HG03342 (cell line): ENCODE data around the gene DGKD.

Source experiments
- ATAC-seq: cut with Tn5 transposase; IDR thresholded peaks from one replicate; pipeline ENCODE4 v1.9.1; 2021; ENCODE audit warnings: mild to moderate bottlenecking, moderate library complexity; ENCODE audit not compliant: unreplicated experiment

Gene DGKD

GRCh38 chr2:233456111-233456510, 101.8 kb downstream of the DGKD start:
- no peak for ATAC-seq

- no peak for ATAC-seq
Measured at GRCh38 chr2:233456934-233457333, 102.6 kb downstream of the DGKD start.

DNA sequence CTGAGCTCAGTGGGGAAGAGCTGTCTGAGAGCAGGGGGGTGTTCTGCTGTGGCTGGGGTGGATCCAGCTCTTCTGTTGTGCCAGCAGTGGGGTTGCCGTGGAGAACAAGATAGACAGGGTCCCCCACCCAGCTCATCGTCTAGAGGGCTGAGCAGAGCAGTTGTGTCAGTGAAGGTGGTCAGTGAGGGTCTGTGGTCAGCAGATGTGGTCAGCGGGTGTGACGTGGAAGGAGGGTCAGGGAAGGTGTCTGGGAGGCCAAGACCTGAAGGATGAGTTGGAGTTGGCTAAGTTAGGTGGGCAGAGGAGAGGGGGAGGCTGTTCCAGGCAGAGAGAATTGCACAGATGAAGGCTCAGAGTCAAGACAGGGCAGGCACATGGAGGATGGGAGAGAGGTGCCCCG, 103.1 kb downstream of the DGKD start:
- no peak for ATAC-seq

DNA sequence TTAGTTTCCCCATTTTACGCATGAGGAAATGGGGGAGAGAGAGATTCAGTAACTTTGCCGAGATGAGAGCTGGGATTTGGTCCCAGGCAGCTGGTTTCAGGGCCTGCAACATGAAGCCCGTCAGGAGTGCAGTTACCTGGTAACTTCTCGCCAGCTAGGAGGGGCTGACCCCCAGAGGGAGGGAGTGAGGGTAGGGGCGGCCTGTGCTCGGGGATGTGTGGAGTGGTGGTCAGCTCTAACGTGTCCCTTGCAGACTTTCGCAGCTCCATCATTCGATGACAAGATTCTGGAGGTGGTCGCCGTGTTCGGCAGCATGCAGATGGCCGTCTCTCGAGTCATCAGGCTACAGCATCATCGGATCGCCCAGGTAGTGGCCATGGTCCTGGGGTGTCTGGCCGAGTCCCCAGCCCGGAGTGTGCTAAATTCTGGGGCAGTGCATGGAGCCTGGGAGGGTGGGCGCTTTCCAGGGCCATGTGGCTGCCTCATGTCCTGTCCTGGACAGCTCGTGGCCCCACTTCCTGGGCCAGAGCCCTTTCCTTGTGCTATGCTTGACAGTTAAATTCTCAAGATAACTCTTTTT, 103.8 kb downstream of the DGKD start:
- ATAC-seq = no peak

GRCh38 chr2:233458826-233459225, 104.5 kb downstream of the DGKD start:
- ATAC-seq = no peak

GRCh38 chr2:233459426-233459825, 105.1 kb downstream of the DGKD start:
- no peak for ATAC-seq

- ATAC-seq = no peak
Measured at GRCh38 chr2:233460726-233461441, 106.6 kb downstream of the DGKD start.

GRCh38 chr2:233461481-233461891, 107.2 kb downstream of the DGKD start:
- no peak for ATAC-seq

- no peak for ATAC-seq
Measured at GRCh38 chr2:233462202-233462785, 108.0 kb downstream of the DGKD start.

DNA sequence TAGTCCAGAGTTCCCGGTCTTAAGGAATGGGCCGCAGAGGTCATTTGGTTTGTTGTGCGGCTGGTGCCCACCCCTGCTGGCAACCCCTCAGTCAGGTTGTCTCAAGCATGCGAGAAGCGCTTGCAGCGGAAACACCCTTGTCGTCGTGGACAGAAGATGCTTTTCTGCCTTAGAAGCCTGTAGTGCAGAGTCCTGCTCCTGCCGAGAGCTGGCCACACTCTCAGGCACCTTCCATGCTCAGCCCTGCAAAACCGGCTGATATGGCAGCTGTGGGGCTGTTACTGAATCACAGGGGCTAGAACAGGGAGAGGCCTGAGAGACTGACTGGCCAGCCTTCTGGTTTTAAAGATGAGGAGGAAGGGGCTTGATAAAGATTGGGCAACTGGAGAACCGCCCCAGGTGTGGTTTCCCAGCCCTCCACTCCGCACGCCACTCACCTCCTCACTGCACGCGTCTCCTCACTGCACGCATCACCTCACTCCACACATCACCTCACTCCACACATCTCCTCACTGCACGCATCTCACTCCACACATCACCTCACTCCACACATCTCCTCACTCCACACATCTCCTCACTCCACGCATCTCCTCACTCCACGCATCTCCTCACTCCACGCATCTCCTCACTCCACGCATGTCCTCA, 108.7 kb downstream of the DGKD start:
- ATAC-seq = no peak

- ATAC-seq = no peak
Measured at GRCh38 chr2:233463586-233463985, 109.3 kb downstream of the DGKD start.

- ATAC-seq = no peak
Measured at GRCh38 chr2:233464056-233464455, 109.8 kb downstream of the DGKD start.

GRCh38 chr2:233464531-233465240, 110.4 kb downstream of the DGKD start:
- ATAC-seq = no peak

DNA sequence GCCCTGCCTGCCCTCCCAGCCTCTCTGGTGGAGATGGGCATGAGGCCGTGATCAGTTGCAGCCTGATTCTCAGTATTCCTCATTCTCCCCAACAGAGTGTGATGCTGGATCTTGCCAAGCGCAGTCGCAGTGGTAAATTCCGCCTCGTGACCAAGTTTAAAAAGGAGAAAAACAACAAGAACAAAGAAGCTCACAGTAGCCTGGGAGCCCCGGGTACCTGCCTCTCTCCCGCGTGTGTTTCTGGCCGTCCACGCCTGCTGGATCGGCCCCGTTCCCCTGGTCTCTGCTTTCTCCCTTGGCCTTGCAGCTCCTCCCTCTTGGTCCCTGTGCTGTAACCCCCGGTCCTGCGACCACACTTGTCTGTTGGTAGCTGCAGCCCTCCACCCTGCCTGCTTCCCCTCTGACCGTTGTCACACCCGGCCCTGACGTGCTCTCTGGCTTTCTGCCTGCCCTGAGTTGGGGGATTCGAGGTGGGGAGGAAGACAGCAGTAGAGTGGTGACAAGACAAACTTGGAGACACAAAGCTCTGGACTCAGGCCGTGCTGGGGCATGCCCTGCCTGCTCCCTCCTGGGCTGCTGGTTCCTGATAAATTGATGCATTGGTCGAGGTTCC, 112.8 kb downstream of the DGKD start:
- no peak for ATAC-seq

GRCh38 chr2:233468047-233468740, 113.9 kb downstream of the DGKD start:
- no peak for ATAC-seq

- no peak for ATAC-seq
Measured at GRCh38 chr2:233468741-233469110, 114.4 kb downstream of the DGKD start.

DNA sequence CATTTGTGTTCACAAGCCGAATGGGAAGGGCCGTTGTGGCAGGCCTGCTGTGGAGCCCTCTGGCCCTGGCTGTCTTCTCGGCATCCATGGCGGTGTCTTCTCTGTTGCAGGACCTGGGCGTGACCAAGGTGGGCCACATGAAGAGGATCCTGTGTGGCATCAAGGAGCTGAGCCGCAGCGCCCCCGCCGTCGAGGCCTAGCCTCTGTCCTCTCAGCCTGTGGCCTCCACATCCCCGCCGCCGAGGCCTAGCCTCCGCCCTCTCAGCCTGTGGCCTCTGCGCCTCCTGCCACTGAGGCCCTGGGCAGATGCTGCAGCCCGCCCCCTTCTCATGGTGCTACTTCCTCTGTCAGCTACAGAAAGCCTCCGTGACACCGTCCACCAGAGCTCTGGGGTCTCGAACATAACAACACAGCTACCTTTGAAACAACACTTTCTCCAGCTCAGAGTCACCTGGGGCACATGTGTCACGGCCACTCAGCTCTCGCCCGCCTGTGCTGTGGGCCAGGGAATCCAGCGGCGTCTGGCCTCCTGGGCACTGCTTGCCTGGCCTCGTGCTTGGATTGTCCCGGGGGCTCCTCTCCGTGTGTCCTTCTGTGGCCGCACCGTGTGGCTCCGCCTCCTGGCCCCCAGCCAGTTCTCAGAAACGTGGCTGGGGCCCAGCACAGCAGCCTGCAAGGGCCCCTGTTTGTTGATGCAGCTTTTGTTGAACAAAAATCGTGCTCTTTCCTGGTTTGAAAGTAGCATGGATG, 115.1 kb downstream of the DGKD start:
- no peak for ATAC-seq

DNA sequence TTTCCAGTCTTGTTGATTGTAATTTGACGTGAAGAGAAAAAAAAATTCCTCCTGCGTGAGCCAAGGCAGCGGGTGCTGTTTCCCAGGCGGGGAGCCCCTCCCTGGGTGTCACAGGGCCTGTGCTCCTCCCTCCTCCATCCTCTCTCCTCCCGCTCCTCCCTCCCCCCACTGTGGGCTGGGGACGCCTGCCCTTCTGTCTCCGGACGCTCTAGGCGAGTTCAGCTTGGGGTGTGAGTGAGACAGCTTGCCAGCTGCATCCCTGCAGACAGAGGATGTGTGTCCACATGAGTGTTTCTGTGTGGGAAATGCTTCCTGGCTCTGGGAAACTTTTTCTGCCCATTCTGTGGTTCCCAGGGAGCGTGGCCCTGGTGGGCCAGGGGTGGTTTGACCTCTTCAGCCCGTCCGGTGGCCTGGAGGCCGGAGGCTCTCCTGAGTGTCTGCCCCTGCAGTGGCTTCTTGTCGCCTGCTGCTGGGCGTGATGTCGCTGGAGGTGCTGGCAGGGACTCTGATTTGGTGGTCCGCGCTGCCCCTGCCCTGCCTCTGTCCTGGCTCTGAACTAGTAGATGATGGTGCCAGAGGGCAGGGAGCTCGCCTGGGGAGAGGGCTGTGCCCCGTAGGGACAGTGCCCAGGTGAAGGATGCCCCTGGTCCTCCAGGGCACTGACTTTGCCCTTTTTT, 115.9 kb downstream of the DGKD start:
- no peak for ATAC-seq

DNA sequence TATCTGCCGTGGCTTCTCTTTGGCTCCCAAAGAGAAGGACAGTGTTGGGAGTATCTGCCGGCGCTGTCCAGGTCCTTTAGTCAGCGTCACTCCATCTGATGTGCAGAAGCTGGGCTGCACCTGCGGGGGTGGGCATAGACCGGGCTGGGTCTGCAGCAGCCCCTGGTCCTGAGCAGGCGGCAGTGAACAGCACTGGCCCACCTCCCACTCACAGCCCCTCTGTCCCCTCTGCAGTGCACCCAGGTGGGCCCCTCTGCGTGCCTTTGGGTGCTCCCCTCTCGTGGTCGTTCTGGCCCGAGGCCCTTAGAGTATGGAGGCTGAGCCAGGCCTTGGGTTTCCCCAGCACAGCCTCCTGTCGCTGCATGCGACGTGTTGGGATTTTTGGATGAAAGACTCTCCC, 116.5 kb downstream of the DGKD start:
- ATAC-seq = no peak
